SKM-1 treated with dmso at 0.1 percent for 144 hours (cell line): Measurements from ENCODE around the gene RAD50.
"Not testable (repeated sequence)": the region's sequence is repeated elsewhere in the genome, so short reads cannot be mapped to it uniquely, and the experiment has no call there.

Source experiments
- DNase-seq: peaks from one replicate; lab custom pipeline; 2025; ENCODE audit not compliant: unreplicated experiment; lab: John Stamatoyannopoulos, UW

The RAD50 gene

DNA sequence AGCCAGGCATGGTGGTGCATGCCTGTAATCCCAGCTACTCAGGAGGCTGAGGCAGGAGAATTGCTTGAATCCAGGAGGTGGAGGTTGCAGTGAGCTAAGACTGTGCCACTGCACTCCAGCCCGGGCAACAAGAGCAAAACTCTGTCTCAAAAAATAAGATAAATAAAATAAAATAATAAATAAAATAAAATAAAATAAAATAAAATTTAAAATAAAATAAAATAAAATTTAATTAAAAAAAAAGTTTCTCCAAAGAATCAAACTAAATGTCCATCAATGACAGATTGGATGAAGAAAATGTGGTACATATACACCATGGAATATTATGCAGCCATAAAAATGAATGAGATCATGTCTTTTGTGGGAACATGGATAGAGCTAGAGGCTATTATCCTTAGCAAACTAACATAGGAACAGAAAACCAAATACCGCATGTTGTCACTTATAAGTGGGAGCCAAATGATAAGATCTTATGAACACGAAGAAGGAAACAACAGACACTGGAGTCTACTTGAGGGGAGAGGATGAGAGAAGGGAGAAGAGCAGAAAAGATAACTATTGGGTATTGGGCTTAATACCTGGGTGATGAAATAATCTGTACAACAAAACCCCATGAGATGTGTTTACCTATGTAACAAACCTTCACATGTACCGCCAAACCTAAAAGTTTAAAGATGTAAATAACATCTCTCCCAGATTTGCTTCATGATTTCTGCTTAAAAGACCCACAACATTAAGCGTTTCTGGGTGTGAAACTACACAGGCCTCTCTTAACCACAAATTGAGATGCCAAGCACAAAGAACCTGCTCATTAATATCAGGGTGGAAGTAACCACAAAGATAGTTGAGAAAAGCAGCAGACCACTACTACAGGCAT is 135.2 kb downstream of the RAD50 start:
- DNase-seq, result not testable (repeated sequence)

DNA sequence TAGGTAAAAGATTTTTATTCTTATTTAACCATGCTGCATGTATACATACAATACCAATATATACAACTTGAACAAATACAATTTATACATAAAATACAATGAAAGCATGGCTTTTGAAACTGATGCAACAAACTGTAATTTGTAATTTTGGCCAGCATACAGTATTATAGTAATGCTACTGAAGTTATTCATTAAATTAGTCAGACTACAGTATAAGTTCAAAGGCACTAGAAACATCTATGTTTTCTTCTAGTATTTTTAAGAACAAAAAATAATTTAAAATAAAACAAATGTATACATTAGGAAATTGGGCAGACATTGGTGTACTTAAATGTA is 135.8 kb downstream of the RAD50 start:
- no peak for DNase-seq
